Stimulated activated effector memory CD8-positive, alpha-beta T cell treated with anti-CD3 and anti-CD28 coated beads, Interleukin-12 subunit alpha, Interleukin-12 subunit beta, amount 100 ng/mL, for 72 hours (primary cell): ENCODE results near the gene MBOAT1.

Experiments used
- ATAC-seq: fragments of 150-1000 bp; cut with Tn5 transposase; 2 replicates; pipeline ENCODE4 v1.10.0; 2021
- DNase-seq, 2 donors: peaks; one replicate each; pipeline ENCODE4 v3.0.0; 2021 to 2022; ENCODE audit warnings: low spot score in 2 of 2
- H3K27ac Mint-ChIP-seq: one replicate; pipeline ENCODE4 v1.8.0; 2022; ENCODE audit warnings: mild to moderate bottlenecking, mixed read lengths
- H3K36me3 Mint-ChIP-seq: one replicate; pipeline ENCODE4 v1.8.0; 2022; ENCODE audit warnings: mild to moderate bottlenecking, mixed read lengths
- H3K4me1 Mint-ChIP-seq: one replicate; pipeline ENCODE4 v1.8.0; 2022; ENCODE audit warnings: mixed read lengths
- H3K4me3 Mint-ChIP-seq: one replicate; pipeline ENCODE4 v1.8.0; 2022; ENCODE audit warnings: mild to moderate bottlenecking, mixed read lengths
- H3K9me3 Mint-ChIP-seq: one replicate; pipeline ENCODE4 v1.8.0; 2022; ENCODE audit warnings: mixed read lengths

MBOAT1 gene

DNA sequence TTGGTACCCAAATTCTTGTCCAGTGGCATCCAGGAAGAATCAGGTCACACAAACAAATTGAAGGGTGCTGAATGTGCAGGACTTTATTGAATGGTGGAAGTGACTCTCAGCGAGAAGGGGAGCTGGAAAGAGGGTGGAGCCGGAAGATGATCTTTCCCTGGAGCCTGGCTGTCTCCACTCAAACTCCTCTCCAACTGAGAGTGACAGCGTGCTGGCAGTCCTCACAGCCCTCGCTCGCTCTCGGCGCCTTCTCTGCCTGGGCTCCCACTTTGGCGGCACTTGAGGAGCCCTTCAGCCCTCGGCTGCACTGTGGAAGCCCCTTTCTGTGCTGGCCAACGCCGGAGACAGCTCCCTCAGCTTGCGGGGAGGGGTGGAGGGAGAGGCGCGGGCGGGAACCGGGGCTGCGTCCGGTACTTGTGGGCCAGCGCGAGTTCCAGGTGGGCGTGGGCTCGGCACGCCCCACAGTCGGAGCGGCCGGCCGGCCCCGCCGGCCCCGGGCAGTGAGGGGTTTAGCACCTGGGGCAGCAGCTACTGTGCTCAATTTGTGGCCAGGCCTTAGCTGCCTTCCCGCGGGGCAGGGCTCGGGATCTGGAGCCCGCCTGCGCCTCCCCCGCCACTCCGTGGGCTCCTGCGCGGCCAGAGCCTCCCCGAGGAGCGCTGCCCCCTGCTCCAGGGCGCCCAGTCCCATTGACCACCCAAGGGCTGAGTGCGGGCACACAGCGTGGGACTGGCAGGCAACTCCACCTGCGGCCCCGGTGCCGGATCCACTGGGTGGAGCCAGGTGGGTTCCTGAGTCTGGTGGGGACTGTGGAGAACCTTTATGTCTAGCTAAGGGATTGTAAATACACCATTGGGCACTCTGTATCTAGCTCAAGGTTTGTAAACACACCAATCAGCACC is 26.7 kb upstream of the MBOAT1 start:
- no peak overlapping the region for H3K27ac Mint-ChIP-seq
- DNase-seq = no peak
- peaks cover 23% of the 10 kb centered on the region for H3K4me1 Mint-ChIP-seq
- H3K9me3 Mint-ChIP-seq = no peaks in the 10 kb centered on the region
- H3K36me3 Mint-ChIP-seq = no peaks in the 10 kb centered on the region
- no peak overlapping the region for H3K4me3 Mint-ChIP-seq
- ATAC-seq = no peak

GRCh38 chr6:20237677-20238460 is 25.6 kb upstream of the MBOAT1 start:
- no peak for DNase-seq
- ATAC-seq = no peak

GRCh38 chr6:20236909-20237600 is 24.8 kb upstream of the MBOAT1 start:
- H3K4me1 Mint-ChIP-seq = peaks cover 23% of the 10 kb centered on the region
- H3K27ac Mint-ChIP-seq = peak overlapping the region; percentile 26
- H3K36me3 Mint-ChIP-seq = no peaks in the 10 kb centered on the region
- no peak for ATAC-seq
- no peak overlapping the region for H3K4me3 Mint-ChIP-seq
- no peaks in the 10 kb centered on the region for H3K9me3 Mint-ChIP-seq
- no peak for DNase-seq

More at GRCh38 chr6:20237677-20238460, 25.6 kb upstream of the MBOAT1 start:
- Mint-ChIP-seq H3K9me3 (no peaks in the 10 kb centered on the region), H3K27ac (peak overlapping the region; percentile 26), H3K4me1 (peaks cover 23% of the 10 kb centered on the region), H3K36me3 (no peaks in the 10 kb centered on the region), H3K4me3 (peak overlapping the region; percentile 2)

DNA sequence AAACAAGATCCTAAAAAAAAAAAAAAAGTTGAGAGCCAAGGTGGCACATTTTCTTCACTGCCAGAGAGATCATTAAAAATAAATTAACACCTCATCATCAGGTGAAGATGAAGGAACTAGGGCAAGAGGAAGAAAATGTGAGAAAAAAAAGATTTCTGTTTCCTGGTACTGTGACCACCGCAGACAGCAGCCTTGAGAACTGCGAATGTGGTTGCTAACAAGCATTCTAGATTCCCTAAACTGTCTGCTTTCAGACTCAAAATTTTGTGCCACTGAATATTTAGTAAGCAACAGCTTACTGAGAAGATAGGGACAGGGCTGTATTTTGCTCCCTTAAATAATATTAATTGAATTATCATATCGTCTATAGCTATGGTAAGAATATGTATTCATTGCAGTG is 24.1 kb upstream of the MBOAT1 start:
- H3K27ac Mint-ChIP-seq = no peak overlapping the region
- DNase-seq (no peak), ATAC-seq (peak; percentile 55)
- no peak overlapping the region for H3K4me3 Mint-ChIP-seq
- no peaks in the 10 kb centered on the region for H3K36me3 Mint-ChIP-seq
- no peaks in the 10 kb centered on the region for H3K9me3 Mint-ChIP-seq
- peaks cover 23% of the 10 kb centered on the region for H3K4me1 Mint-ChIP-seq

DNA sequence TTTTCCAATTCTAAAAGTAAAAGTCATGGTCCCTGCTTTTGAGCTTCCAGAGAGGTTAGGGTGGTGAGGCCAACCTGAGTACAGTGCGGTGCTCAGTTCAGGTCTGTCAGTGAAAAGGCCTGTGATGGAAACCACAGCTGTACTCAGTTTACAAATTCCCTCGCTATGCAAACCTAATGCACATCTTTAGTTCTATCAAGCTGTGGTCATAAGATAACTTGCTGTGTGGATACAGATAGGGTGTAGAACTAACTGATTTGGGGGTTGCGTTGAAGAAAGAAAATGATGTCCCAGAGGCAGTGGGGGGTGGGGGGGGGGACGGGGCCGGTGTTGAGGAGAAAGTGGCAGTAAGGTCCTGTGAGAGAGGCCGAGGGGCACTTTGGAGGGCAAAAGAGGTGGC is 22.8 kb upstream of the MBOAT1 start:
- no peak overlapping the region for H3K4me3 Mint-ChIP-seq
- DNase-seq (no peak), ATAC-seq (no peak)
- no peak overlapping the region for H3K27ac Mint-ChIP-seq
- no peaks in the 10 kb centered on the region for H3K36me3 Mint-ChIP-seq
- no peaks in the 10 kb centered on the region for H3K9me3 Mint-ChIP-seq
- peaks cover 23% of the 10 kb centered on the region for H3K4me1 Mint-ChIP-seq

DNA sequence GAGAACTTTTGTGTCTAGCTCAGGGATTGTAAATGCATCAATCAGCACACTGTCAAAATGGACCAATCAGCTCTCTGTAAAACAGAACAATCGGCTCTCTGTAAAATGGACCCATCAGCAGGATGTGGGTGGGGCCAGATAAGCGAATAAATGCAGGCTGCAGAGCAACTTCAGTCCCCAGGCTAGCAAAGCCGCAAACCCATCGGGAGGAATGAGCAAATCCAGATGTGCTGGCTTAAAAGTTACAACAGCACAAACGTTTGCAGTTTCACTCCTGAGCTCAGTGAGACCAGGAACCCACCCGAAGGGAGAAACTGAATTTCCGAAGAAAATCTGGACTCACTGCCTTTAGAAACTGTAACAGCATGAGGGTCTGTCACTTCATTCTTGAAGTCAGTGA is 21.9 kb upstream of the MBOAT1 start:
- no peak for ATAC-seq
- peaks cover 23% of the 10 kb centered on the region for H3K4me1 Mint-ChIP-seq
- no peak overlapping the region for H3K4me3 Mint-ChIP-seq

GRCh38 chr6:20233007-20233730 is 20.9 kb upstream of the MBOAT1 start:
- H3K4me3 Mint-ChIP-seq = no peak overlapping the region
- ATAC-seq (no peak), DNase-seq (no peak)
- no peak overlapping the region for H3K27ac Mint-ChIP-seq
- peaks cover 17% of the 10 kb centered on the region for H3K4me1 Mint-ChIP-seq
- no peaks in the 10 kb centered on the region for H3K9me3 Mint-ChIP-seq
- H3K36me3 Mint-ChIP-seq = no peaks in the 10 kb centered on the region

More for the DNA sequence above, 21.9 kb upstream of the MBOAT1 start:
- no peak overlapping the region for H3K27ac Mint-ChIP-seq
- DNase-seq = no peak
- H3K9me3 Mint-ChIP-seq = no peaks in the 10 kb centered on the region
- no peaks in the 10 kb centered on the region for H3K36me3 Mint-ChIP-seq

DNA sequence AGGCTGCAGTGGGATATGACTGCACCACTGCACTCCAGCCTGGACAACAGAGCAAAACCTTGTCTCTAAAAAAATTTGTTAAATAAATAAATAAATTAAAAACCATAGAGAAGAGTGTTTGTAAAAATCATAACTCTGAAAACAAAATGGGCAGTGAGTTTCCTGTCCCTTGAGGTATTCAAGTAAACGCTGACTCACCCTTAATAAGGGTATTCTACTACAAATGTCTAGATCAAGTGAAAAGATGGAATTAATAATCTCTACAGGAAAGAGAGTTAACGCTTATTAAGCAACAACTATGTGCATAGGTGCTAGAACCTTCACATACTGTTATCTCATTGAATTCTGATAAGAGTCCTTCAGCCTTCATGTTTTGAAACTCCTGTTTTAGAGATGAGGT is 19.9 kb upstream of the MBOAT1 start:
- no peaks in the 10 kb centered on the region for H3K36me3 Mint-ChIP-seq

GRCh38 chr6:20230401-20231119 is 18.3 kb upstream of the MBOAT1 start:
- Mint-ChIP-seq H3K36me3 (no peaks in the 10 kb centered on the region), H3K4me1 (peaks cover 4% of the 10 kb centered on the region), H3K27ac (no peak overlapping the region), H3K4me3 (no peak overlapping the region), H3K9me3 (no peaks in the 10 kb centered on the region)
- DNase-seq (no peak), ATAC-seq (no peak)

More for the DNA sequence above, 19.9 kb upstream of the MBOAT1 start:
- Mint-ChIP-seq H3K27ac (no peak overlapping the region), H3K9me3 (no peaks in the 10 kb centered on the region), H3K4me1 (peaks cover 12% of the 10 kb centered on the region), H3K4me3 (no peak overlapping the region)
- no peak for DNase-seq
- no peak for ATAC-seq

DNA sequence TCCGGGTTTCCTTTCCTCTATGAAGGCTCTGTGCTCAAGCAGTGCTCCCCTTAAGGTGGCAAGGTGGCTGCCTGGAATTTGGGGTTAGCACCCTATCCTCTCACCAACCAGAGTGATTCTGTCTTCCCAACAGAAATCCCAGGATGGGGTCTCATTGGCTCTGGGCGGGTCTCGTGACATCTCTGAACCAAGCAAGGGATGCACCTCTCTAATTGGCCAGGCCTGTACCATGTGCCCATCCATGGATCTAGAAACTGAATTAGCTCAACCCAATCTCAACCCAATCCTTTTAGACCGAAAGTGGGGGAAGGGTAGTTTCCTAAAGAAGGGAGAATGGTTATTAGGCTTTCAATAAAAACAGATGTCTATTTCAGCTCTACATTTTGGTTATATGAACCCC is 17.6 kb upstream of the MBOAT1 start:
- H3K27ac Mint-ChIP-seq = no peak overlapping the region
- no peaks in the 10 kb centered on the region for H3K4me1 Mint-ChIP-seq
- no peak for DNase-seq
- H3K36me3 Mint-ChIP-seq = no peaks in the 10 kb centered on the region
- no peak overlapping the region for H3K4me3 Mint-ChIP-seq
- no peak for ATAC-seq
- H3K9me3 Mint-ChIP-seq = no peaks in the 10 kb centered on the region

DNA sequence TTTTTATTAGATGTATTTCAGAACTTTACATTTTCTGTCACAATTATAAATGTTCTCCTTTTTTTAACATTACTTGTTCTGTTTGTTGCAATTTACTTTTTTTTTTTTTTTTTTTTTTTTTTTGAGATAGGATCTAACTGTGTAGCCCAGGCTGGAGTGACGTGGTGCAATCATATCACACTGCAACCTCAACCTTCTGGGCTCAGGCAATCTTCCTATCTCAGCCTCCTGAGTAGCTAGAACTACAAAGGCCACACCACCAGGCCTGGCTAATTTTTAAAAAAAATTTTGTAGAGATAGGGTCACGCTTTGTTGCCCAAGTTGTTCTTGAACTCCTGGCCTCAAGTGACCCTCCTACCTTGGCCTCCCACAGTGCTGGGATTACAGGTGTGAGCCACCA is 15.1 kb upstream of the MBOAT1 start:
- H3K9me3 Mint-ChIP-seq = no peaks in the 10 kb centered on the region
- no peaks in the 10 kb centered on the region for H3K36me3 Mint-ChIP-seq
- no peak for DNase-seq
- no peak overlapping the region for H3K27ac Mint-ChIP-seq
- H3K4me1 Mint-ChIP-seq = no peaks in the 10 kb centered on the region
- no peak for ATAC-seq
- no peak overlapping the region for H3K4me3 Mint-ChIP-seq

- no peak for ATAC-seq
- no peaks in the 10 kb centered on the region for H3K36me3 Mint-ChIP-seq
- no peaks in the 10 kb centered on the region for H3K4me1 Mint-ChIP-seq
- no peak overlapping the region for H3K27ac Mint-ChIP-seq
- DNase-seq = no peak
- no peaks in the 10 kb centered on the region for H3K9me3 Mint-ChIP-seq
- no peak overlapping the region for H3K4me3 Mint-ChIP-seq
Observed at GRCh38 chr6:20223141-20223540, 10.9 kb upstream of the MBOAT1 start.

- Mint-ChIP-seq H3K36me3 (no peaks in the 10 kb centered on the region), H3K4me1 (no peaks in the 10 kb centered on the region), H3K27ac (no peak overlapping the region), H3K9me3 (no peaks in the 10 kb centered on the region), H3K4me3 (no peak overlapping the region)
- DNase-seq (no peak), ATAC-seq (no peak)
Observed at GRCh38 chr6:20221421-20221820, 9.2 kb upstream of the MBOAT1 start.

DNA sequence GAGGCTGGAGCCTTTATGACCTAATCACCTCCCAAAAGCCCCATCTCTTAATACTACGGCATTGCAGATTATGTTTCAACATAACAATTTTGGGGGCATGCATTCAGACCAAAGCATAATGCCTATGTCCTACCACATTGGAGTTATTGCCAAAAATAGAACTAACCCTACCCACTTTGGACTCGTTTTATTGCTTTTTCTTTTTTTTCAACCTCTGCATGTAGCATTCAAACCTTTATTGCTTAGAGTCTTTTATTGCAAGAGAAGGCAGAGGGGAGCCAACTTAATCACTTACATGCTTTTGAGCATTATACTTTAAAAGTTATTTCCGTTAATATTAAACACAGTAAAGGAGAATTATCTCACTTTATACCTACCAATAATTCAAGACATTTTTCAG is 8.1 kb upstream of the MBOAT1 start:
- Mint-ChIP-seq H3K4me3 (no peak overlapping the region), H3K4me1 (no peaks in the 10 kb centered on the region), H3K27ac (no peak overlapping the region), H3K9me3 (no peaks in the 10 kb centered on the region), H3K36me3 (no peaks in the 10 kb centered on the region)
- DNase-seq (no peak), ATAC-seq (no peak)
